Limb (tissue), 2 donors: ENCODE measurements around the gene LPP.

Experiments
- DNase-seq, 2 donors: peaks; one replicate each; pipeline ENCODE4 v3.0.0-alpha.2; 2016; ENCODE audit errors: extremely low spot score in 2 of 2

LPP gene

DNA sequence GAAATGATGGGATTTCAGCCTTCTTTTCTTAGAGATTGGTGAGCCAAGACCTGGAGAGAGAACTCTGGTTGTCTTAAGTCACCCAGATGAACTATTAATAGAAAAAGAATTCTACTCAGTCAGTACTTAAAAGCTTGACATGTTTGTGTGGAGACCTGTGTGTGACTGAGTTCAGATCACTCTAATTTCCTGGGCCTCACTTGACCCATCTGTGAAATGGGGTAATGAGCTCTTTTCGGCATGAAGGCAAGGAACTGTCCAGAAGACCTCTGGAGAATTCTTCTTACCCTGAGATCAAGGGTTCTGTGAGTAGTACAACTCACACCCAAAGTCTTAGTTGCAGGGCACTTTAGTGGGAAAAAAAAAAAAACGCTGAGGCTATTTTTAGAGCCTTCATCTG is 92.9 kb downstream of the LPP start:
- no peak for DNase-seq

DNA sequence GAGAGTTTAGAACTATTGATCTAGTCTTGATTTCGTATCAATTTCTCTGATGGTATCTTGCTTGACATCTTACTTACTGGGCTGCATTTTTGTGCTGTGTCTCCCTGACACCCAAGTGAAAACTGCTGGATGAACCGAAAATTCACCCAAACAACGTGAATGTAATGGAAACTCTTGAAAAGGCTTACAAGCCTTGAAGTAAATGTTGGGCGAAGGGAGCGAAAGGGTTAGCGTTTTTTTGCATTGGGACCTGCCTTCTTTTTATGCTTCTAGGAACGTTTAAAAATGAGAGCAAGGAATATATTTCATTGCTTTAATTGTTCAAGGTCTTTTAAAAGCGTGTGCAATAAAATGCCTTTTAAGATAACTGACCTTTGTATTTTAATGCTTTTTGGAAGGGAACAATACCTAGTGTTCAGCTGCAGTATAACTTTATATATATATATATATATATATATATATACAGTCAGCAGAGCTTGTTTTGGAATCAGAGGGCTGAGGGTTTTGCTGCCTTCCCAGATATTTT is 94.1 kb downstream of the LPP start:
- DNase-seq = no peak

DNA sequence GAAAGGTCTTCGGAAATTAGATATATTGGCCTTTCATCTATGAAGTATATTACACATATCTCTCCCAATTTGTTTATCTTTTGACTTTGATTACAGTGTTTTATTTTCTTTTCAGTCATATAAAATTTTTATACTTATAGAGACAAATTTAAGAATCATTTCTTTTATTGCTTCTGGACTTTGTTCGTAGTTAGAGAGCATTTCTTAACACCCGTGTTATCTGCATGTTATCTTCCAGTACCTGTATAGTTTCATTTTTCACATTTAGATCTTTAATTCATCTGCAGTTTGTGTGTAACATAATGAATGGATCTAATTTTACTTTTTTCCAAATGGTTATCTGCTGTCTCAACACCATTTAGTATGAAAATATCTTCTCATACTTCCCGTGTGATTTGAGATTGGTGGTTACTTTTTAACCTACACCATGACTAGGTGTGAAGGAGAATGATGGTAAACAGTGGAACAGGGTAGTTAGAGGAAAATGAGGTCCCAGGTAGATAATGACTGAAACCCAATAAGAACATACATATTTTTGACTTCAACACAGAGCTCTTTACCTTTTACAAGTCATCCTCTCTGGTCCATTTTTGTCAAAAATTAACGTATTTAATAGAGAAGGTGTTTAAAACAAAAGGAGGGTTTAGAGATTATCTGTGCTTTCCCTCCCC is 99.3 kb downstream of the LPP start:
- no peak for DNase-seq

DNA sequence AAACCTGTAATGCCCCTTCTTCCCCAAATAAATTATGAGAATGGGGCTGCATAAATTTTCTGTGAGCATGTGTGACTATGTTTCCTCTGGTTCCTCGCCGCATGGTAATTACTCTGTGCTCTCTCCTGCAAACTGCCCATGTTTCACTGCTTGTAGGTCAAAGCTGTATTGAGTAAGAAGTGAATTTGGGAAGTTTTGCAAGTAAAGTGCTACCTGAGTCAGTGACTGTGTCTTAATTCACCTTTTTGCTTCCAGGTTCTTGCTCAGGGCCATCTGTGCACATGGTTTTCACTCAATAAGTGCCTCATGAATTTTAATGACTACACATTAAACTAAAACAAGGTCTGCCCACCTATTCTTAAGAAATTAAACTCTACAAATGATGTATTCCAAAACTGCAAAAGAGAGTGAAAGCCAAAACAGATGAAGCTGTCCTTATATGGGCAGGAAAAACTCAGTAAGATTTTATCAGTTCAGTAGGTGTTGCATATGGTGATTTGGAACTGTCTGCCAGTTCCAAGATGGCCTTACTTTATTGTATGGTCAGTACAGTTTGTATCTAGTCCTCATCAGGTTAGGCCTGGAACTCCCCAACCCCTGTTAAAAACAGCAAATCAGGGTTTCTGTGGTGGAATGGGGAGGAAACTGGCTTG is 100.0 kb downstream of the LPP start:
- DNase-seq = no peak

DNA sequence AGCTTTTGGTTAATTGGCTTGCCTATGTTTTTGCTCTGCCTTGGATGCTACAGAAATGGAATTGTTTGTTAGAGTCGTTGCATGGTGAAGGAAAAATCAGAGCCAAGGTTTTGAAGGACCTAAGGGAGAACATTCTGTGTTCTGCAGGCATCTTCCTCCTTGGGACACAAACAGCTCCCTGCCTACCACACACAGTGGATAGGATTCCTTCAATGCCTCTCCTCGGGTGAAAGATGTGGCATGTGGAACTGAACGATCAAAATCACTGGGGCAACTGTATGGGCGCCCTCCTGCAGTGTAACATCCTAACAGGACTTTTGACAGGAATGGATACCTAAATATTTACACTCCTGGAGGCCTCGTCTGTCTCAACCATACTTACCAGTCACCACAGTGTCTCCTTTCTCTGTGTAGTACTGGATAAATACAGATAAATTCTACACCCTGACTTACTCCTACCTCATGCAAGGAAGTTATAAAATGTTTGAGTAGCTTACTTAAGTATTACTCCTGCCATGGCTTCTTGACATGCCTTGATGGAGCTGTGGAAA is 100.6 kb downstream of the LPP start:
- no peak for DNase-seq

DNA sequence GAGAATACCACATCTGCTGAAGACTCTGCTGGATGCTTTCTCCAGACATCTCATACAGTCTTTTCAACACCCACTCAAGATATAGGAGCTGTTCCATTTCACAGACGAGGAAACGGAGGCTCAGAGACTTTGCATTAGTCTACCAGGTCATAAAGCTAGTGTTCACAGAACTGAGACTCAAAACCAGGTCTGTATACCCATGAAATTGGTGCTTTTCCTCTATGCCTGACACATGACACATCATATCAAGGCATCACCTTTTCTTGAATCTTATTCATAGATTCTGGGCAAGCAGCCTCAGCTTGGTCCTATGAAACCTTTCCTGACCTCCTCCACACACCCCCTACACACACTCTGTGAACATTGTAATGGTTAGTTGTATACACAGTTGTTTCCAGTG is 101.2 kb downstream of the LPP start:
- DNase-seq = no peak

DNA sequence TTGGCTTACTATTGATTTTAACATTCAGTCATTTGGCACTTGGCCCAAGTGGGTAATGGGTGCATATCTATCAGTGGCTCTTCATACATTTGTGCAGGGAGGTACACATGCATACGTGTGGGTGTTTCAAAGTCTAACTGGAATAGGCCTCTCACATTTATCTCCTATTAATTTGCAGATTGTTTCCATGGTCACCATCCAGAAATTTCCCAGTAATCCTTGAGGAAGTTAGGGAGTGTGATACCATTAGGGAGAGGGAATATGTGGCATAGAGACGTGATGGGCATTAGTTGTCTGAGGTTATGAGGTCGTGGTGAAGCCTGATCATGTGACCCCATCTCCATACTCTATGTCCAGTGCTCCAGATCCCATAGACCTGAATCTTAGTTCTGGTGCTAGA is 102.8 kb downstream of the LPP start:
- DNase-seq = no peak

DNA sequence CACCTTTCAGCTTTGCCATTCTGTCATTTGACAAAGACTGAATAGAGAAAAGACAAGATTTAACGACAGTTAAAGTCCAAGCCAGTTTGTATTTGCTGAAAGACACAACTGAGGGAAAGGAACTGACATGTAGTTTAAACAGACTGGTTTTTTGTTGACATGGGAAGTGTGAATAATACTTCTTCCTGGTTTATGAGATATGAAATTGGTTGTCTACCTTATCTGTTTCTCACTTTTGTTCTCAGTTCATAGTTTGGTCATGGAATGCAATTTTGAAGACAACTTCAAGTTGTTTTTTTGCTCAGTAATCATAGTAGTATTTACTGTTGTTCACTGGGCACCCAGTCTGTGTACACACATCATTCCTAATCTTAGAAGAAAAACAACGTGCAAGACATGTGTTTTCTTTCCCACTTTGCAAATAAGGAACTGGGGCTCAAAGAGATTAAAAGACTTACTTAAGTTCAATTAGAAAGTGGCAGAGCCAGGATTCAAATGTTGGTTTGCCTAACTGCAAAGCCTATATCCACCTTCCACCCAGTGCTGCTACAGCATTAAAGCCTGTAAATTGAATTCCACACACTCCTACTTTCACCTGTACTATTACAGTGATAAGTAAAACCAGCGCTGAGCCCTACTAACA is 103.5 kb downstream of the LPP start:
- DNase-seq = no peak

DNA sequence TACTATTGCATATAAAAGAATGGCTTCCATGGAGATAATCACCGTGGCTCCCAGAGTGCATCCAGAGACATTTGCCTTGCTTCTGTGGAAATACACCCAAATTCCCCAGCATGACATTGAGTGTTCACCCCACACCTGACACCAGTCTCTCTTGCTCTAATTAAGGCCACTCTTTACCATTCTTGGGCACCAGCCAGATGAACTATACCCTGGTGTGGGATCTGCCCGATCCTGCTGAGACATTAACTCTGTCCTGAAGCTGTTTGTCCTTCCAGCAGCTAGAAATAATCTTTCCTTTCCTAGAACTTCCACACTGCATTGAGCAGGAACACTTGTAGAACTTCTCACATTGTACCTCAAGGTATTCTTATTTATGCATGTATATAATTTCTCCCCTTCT is 105.2 kb downstream of the LPP start:
- no peak for DNase-seq

DNA sequence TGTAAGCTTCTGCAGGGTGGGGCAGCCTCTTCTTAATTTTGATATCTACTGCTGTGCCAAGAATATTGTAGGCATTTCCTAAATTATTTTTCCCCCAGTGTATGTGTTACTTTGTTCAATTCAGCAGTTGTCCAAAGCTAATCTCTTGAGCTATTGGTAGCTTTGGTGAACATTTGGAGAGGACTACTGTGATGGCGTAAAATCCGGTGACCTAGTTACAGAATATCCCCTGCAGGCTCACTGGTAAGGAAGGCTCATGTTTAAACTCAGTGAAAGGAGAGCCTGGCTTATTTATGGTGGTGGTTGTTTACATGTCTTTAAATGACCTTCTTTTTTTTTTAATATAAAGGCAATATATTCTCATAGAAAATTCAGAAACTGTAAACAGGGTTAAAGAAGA is 105.6 kb downstream of the LPP start:
- DNase-seq = no peak

DNA sequence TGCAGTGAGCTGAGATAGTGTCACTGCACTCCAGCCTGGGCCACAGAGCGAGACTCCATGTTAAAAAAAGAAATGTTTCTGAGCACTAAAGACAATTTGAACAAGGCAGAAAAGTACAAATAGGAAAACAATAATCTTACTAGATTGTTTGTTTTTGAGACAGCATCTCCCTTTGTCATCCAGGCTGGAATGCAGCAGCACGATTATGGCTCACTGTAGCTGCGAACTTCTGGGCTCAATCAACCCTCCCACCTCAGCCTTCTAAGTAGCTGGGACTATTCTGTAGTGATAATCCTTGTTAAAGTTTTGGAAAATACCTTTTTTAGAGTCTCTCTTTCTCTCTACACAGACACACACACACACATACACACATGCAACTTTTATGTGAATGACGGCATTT is 107.1 kb downstream of the LPP start:
- no peak for DNase-seq

DNA sequence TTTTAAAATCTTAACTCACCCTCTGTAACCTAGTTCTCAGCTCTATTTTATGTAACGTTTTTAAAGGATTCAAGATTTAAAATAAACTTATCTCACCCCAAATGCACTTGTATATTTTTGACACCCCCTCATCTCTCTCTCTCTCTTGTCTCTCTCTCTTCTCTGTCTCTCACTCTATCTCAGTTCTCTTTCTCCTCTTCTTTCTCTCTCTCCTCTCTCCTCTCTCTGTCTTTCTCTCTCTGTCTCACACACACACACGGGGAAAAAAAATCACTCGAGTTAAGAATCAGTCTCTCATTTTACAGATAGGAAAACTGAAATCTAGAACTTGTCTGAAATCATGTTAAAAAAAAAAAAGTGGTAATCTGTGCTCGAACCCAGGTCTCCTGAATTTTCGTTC is 108.5 kb downstream of the LPP start:
- no peak for DNase-seq

DNA sequence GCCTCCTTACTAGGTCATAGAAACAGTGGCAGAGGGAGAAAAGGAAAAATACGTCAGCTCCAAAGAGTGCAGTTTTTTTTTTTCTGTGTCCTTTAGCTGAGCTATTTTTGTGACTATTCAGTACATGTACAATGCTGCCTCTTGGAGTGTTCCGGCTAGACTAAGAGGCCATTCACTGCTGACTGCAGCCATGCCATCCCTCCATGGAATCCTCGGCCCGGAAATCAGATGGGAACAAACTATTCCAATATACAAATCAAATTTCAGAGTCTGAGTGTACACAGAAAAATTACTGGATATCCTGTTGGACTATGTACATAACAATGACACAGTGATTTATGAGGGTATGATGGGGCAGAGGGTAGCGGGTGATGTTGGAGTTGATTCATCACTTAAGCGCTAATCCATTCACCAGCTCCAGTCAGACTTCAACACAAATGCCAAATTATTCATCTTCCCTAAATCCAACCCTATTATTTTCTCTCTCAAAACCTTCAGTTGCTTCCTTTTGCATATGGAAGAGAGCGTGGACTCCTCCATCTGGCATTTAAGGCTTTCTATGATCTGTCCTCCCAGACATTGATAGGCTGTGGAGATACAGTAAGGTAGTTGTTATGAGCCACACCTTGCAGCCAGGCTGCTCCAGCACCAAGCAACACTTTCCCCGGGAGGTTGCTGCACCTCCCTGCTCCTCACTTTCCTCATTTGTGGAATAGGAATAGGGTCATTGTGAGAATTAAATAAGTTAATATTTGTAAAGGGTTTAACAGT is 109.1 kb downstream of the LPP start:
- no peak for DNase-seq

DNA sequence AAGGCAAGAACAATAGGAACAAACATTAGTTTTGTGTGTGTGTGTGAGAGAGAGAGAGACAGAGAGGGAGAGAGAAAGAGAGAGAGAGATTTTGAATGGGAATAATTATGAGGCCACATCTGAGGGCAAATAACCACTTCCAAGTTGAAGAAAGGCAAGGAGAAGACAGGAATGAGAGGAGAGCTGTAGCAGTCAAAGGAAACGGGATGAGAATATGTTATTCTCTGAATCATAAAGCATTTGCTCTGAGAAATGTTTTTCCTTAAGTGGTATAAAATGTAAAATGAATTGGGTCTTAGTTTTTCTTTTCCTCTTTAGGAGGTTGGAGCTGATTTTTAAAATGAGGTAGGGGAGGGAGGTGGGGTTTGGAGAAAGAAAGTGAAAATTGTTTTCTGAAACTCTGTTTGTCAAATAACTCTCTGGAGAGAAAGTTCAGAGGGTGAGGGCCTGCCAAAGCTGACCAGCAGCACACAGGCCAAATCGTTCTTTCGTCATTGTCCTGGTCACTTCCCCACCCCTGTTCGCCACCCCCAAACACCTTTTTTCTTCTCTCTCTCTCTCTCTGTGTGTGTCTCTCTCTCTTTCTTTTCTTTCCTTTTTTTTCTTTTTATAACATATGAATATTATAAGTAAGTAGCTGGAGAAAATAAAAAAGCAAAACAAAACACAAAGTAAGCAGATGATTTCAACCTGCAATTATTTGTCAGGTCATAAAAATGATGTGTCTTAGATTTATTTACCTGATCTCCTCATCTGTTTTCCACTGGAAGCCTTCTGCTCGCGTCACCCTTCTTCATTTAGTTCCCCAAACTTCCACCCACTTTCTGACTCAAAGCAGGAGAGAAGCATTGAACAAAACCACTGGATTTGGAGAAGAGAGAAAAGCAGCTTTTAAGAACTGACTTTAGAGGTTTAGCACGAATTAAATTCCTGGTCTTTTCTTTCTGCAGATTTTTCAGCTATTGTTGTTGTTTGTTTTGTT is 110.6 kb downstream of the LPP start:
- no peak for DNase-seq

DNA sequence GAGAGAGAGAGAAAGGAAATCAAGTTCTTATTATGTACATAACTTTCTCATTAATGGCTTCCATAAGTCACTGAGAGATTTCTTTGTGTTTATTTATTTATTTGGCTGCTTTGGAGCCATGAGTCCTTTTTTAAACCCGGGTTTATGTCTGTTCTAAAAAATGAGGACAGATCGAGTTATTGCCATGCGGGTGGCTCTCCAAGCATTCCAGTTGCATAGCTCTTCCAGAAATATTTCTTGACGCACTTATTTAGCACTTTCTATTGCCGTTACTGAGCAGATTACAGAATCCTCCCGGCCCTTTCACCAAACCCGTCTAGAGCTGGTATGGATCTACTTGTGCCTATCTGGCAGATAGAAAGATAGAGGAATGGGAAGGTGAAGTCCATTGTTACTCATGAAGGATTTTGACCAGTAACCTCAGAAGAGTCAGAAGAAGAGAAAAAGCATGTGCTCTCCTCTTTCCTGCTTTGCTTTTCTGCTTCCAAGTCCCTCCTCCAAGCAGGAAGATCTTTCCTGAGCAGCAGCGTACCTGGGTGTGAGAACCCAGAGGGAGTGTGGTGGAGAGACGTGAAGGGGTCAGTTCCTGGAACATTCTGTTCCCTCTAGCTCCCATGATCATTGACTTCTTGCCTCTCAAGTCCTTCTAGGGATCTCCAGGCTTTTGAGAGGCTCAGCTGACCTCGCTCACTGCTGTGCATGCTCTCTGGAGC is 112.8 kb downstream of the LPP start:
- no peak for DNase-seq

DNA sequence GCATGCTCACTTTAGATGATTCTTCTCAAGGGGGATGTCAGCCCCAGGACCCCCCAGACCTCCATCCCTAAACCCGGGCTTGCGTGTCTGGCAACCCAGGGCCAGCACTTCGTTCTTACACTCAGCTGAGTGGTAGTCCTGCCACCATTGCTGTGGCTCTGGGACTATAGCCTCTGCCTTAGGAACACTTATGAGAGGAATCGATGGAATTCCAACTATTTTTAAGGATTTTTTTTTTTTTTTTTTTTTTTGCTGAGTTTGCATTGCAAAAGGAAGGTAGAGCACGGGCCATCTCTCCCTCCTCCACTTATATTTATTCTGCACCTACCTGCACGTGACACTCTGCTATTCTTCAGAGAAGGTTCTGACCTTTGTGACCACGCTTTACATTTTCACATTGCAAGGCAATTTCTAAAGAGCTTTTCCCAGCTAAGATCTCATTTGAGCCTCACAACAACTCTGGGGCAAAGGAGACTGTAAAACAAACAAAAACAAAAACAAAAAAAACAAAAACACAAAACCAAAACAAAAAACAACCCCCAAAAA is 113.9 kb downstream of the LPP start:
- DNase-seq = no peak

DNA sequence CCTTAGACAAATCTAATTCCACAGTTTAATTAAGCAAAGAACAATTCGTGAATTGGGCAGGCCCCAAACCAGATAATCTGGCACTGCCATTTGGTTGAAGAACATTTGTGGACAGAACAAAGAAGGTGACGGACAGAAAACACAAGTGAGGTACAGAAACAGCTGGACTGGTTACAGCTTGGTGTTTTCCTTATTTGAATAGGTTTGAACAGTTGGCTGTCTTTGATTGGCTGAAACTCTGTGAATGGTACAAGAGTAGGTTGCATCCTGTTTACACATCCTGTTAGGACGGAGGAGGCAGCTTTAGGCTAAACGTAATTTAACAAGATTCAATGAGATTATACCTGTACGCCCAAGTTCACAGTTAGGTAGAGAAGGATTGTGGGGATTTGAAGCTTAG is 114.4 kb downstream of the LPP start:
- no peak for DNase-seq

DNA sequence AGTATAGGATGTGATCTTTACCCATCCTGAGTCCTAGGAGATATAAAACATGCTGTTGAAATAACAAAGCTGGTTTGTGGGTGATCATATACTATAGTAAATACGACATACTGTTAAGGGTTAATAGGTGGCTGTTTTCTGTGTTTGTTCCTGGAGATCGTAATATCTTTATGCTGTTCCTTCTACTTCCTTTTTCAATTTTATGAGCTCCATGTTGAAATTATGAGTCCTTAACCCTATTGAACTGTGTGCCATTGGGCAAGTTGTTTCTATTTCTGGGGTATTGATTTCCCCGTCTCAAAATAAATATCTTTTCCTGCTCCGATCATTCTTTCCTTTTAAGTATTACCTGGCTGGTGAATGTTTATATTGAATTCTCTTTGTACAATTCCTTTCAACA is 115.1 kb downstream of the LPP start:
- DNase-seq = no peak

DNA sequence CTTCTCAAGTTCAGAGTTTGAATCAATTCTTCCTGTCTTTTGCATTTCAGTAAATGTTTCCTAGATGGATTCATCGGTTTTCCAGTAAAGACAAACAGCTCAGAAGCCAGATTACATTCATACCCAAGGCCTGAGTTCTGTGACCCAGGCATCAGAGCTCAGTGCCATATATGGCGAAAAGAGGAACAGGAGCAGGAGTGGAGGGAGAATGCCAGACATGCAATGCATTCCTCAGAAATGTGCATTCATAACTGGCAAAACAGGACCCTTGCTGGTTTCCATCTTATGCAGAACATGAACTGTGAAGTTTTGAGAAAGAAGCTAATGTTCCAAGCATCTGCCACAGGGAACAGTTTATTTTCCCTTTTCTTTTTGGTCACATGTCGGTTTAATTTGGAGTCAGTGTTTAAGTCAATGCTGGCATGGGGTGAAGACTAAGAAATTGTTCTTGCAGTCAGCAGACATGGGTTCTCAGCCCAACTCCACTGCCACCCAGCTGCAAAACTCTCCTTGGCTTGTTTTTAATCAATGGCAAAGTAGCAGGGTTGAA is 116.5 kb downstream of the LPP start:
- peak in 1 of 2 donors; percentile 69 for DNase-seq
